ENCODE data around the gene SLC37A2.

SLC37A2 gene

DNA sequence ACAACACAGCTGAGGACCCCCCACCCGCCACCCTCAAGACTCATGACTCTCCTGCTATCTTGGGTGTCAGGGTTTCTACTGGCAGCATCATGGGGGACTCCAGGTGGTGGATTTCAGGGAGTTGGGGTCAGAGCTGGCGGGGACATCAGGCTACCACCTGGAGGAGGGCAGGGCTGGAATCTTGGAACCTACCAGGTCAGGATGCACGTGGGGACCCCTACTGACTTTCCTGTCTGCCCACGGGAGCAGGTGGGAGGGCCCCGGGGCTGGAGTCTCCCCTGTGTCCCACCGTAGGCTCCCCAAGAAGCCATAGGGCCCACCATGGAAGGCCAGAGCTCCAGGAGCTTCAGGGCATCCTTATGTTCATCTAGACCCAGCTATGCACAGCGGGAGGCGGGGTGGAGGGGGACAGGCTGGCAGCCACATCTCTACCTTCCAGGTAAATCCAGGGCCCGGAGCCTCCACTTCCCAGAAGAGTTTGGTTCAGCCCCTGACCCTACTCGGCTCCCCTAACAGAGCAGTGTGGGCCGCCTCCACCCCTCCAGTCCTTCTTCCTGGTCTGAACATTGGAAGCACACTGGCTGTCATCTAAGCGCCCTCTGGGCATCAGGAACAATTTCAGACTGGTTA is 10.0 kb downstream of the SLC37A2 start:
- Histone ChIP-seq H3K27ac (peak overlapping the region; percentile 86 to 98 (median 95)), H3K27me3 (no peaks in the 10 kb centered on the region), H3K9ac (peak overlapping the region; percentile 63 to 83 (median 79); a peak in 21 of 22 replicates), H3K4me1 (peaks cover 62 to 98% (median 78%) of the 10 kb centered on the region in 10 experiments), H4K20me1 (no peaks in the 10 kb centered on the region), H3K9me3 (replicated peaks in 1 of 11) (no peaks in the 10 kb centered on the region), H3K4me2 (peak overlapping the region; percentile 76 to 95 (median 83)), H3K36me3 (peaks cover 0 to 40% (median 0%) of the 10 kb centered on the region in 11 experiments; a peak in 6 of 22 replicates), H3K4me3 (peak overlapping the region in 1 of 10 experiments; percentile 16; a peak in 1 of 20 replicates)
- TF ChIP-seq Cebpa-rat (IDR thresholded peaks at IDR 0.05), result no peak

DNA sequence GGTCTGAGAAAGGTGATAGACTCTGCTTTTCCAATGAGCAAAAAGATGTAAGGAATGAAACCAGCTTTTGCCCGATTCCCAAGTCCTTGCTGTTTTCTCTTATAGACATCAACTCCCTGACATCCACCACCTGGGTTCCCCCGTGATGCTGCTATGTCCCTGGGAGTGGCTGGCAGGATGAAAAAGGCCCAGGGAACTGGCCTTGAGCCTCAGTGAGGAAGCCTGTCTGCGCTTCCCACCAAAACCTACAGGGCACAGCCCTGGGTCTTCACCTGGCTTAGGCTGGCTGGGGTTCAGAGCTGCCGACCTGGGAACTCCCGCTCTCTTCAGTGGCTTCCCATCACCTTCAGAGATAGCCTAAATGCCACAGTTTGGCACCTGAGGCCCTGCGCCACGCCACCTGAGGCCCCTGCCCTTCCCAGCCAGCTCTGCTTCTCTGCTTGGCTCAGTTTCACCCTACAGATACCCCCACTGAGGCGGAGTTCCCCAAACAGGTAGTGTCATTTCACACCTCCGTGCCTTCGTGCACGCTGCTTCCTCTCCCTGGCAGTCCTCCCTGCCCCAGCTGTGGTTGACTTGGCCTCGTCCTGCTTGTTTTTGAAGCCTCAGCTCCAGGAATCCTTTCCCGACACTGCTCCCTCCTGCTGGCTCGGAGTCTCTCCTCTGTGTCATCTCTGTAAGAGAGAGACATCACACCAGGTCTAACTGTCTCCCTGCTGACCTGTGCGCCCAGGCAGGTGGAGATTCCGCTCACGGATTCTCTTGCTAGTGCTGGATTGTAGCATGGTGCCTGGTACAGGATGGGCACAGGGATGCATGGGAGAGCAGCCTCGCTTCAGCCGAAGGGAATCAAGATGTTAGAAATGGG is 10.7 kb downstream of the SLC37A2 start:
- no peak overlapping the region for H3K4me3 ChIP-seq
- H3K4me1 ChIP-seq, result peaks cover 69 to 98% (median 79%) of the 10 kb centered on the region in 10 experiments
- peak overlapping the region in 10 of 11 experiments; percentile 89 to 98 (median 95); a peak in 20 of 22 replicates for H3K27ac ChIP-seq
- peak overlapping the region; percentile 76 to 95 (median 83) for H3K4me2 ChIP-seq
- H3K27me3 ChIP-seq, result no peaks in the 10 kb centered on the region
- TF ChIP-seq Cebpa-rat (IDR thresholded peaks at IDR 0.05), result no peak
- H3K9me3 ChIP-seq (replicated peaks in 1 of 11), result no peaks in the 10 kb centered on the region
- H3K9ac ChIP-seq, result peak overlapping the region in 4 of 11 experiments; percentile 23 to 83 (median 53); a peak in 4 of 22 replicates
- H4K20me1 ChIP-seq, result no peaks in the 10 kb centered on the region
- H3K36me3 ChIP-seq, result peaks cover 0 to 48% (median 0%) of the 10 kb centered on the region in 11 experiments; a peak in 6 of 22 replicates

DNA sequence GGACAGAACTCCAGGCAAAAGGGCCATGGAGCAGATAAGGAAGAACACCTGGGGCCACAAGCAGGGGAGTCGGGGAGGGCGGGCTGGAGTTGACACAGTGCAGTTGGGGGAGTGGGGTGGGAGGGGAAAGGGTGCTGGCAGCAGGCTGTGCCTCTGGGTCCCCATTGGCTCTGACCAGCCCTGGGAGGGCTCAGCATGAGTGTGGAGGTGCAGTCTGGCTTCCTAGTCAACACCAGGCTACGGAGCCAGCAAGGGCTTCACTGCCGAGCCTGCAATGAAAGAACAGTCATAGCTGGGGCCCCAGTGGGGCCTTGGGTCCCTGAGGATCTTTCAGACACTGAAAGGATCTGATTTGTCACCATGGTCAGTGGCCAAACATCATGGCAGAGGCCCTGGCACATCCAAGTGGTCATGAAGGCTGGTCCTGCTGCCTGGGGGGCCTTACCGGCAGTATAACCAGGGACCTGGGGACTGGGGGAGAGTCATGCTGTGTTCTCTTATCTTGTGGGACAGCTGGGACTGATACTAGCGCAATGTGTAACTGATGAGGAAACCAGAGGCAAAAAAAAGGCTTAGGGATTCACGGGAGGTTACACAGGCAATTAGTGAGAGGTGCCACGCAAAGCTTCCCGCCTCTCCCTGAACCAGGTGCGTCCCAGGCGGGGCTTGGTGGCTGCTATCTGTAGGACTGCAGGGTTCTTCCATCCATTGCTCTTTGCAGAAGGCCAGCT is 11.6 kb downstream of the SLC37A2 start:
- Histone ChIP-seq H3K4me2 (peak overlapping the region; percentile 76 to 95 (median 83)), H3K27ac (peak overlapping the region in 7 of 11 experiments; percentile 15 to 98 (median 93); a peak in 7 of 22 replicates), H3K9ac (0 out of 22 replicates have a peak overlapping the region, but pooled peaks of 1 of the 11 experiments have one; percentile 18), H3K36me3 (peaks cover 0 to 56% (median 0%) of the 10 kb centered on the region in 11 experiments; a peak in 6 of 22 replicates), H3K4me3 (no peak overlapping the region), H3K27me3 (no peaks in the 10 kb centered on the region), H3K9me3 (replicated peaks in 1 of 11) (no peaks in the 10 kb centered on the region), H4K20me1 (no peaks in the 10 kb centered on the region), H3K4me1 (peaks cover 68 to 98% (median 78%) of the 10 kb centered on the region in 10 experiments)
- no peak for TF ChIP-seq Cebpa-rat (IDR thresholded peaks at IDR 0.05)

DNA sequence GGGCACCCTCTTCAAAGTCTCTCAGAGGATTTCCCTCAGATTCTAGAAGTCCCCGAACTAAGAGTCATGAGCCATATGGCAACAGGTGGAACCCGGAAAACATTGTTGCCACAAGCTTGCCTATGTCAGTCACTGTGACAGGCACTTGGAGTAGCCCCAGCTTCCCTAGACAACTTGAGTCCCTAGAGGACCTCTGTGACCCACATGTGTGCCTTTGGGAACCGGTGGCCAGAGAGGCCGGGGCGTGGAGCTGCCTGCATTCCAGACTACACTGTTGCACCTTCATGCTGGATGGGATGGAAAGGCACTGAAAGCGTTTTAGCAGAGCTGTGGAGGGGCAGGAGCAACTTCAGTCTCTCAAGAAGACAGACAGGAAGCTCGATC is 12.1 kb downstream of the SLC37A2 start:
- Histone ChIP-seq H3K4me3 (no peak overlapping the region), H3K4me1 (peaks cover 63 to 93% (median 75%) of the 10 kb centered on the region in 10 experiments), H3K27ac (peak overlapping the region in 5 of 11 experiments; percentile 15 to 47 (median 26); a peak in 6 of 22 replicates), H3K9me3 (replicated peaks in 1 of 11) (no peaks in the 10 kb centered on the region), H4K20me1 (no peaks in the 10 kb centered on the region), H3K36me3 (peaks cover 0 to 62% (median 0%) of the 10 kb centered on the region in 11 experiments; a peak in 6 of 22 replicates), H3K27me3 (no peaks in the 10 kb centered on the region), H3K4me2 (peak overlapping the region; percentile 35 to 94 (median 78)), H3K9ac (no peak overlapping the region; a peak in 1 of 22 replicates)
- TF ChIP-seq Cebpa-rat (IDR thresholded peaks at IDR 0.05), result no peak

DNA sequence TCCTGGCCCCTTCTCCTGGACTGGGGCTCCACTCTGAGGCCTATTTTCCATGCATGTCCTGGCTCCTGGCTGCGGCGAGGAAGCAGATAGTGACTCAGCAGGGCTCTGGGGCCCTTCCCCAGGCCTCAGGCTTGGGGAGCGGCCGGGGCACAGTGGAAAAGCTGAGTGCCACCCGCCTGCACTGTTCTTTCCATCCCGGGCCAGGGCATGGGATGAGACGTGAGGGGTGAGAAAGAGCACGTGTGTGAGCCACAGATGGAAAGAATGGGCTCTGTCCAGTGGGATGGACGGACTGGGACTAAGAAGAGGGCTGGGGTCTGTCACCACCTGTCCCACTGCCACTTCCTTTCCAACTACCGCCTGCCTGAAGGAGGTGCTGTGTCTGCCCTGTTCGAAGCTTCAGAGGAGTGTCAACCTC is 12.8 kb downstream of the SLC37A2 start:
- no peak for TF ChIP-seq Cebpa-rat (IDR thresholded peaks at IDR 0.05)
- peak overlapping the region in 7 of 11 experiments; percentile 35 to 94 (median 68); a peak in 11 of 22 replicates for H3K4me2 ChIP-seq

DNA sequence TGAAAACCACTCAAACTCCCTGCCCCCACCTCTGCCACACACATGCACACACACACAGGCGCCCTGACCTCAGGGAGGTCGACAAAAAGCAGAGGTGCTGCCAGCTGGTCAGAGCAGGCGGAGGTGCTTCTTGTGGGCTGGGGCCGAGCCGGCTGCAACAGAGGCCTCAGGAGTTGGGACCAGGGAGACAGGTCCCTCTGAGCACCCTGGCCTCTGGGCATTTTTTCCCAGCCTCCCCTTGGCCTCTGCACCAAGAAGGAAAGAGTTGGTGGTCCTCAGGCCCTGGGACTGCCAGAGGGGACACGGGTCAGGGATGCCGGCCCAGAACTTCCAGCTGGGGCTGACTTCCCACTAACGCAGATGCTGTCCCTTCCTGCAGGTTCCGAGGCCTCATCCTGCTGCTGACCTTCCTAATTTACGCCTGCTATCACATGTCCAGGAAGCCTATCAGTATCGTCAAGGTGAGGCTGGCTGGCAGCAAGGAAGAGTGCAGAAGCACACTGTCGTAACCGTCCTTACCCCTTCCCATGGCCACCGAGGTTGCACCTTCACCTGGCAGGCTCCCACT is 13.4 kb downstream of the SLC37A2 start:
- no peak for TF ChIP-seq Cebpa-rat (IDR thresholded peaks at IDR 0.05)
- H3K9ac ChIP-seq, result no peak overlapping the region
- peaks cover 50 to 82% (median 63%) of the 10 kb centered on the region in 10 experiments for H3K4me1 ChIP-seq
- H3K9me3 ChIP-seq (replicated peaks in 1 of 11), result no peaks in the 10 kb centered on the region
- H3K4me2 ChIP-seq, result peak overlapping the region in 5 of 11 experiments; percentile 59 to 82 (median 68); a peak in 6 of 22 replicates
- H3K27me3 ChIP-seq, result no peaks in the 10 kb centered on the region
- peaks cover 0 to 74% (median 0%) of the 10 kb centered on the region in 11 experiments; a peak in 7 of 22 replicates for H3K36me3 ChIP-seq
- 0 out of 22 replicates have a peak, but pooled peaks cover 0 to 1% (median 0%) of the 10 kb centered on the region in 11 experiments for H4K20me1 ChIP-seq
- H3K4me3 ChIP-seq, result no peak overlapping the region
- peak overlapping the region in 2 of 11 experiments; percentile 32 to 47; a peak in 1 of 22 replicates for H3K27ac ChIP-seq

More for the DNA sequence above, 12.8 kb downstream of the SLC37A2 start:
- Histone ChIP-seq H4K20me1 (no peaks in the 10 kb centered on the region), H3K9ac (no peak overlapping the region; a peak in 1 of 22 replicates), H3K4me3 (no peak overlapping the region), H3K4me1 (peaks cover 56 to 86% (median 68%) of the 10 kb centered on the region in 10 experiments), H3K27me3 (no peaks in the 10 kb centered on the region), H3K9me3 (replicated peaks in 1 of 11) (no peaks in the 10 kb centered on the region), H3K36me3 (peaks cover 0 to 68% (median 0%) of the 10 kb centered on the region in 11 experiments; a peak in 7 of 22 replicates), H3K27ac (peak overlapping the region in 5 of 11 experiments; percentile 15 to 47 (median 26); a peak in 3 of 22 replicates)

DNA sequence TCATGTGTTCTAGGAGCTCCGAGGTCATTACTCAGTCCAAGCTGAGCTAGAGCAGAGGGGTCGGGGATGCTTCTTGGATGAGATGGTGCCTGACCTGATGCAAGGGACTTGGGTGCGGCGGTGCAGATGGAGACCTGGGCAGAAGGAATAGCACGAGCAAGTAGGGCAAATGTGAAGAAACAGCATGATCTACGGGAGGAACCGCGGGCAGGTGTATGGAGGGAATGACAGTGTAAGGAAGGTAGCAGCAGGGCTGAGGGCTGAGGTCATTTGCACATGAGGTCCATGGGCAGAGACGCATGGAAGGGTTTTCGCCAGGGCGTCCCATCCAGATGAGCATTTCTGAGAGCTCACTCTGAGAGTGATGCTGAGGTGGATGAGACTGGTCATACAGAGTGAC is 14.9 kb downstream of the SLC37A2 start:
- Histone ChIP-seq H4K20me1 (0 out of 22 replicates have a peak, but pooled peaks cover 0 to 3% (median 0%) of the 10 kb centered on the region in 11 experiments), H3K4me2 (peak overlapping the region; percentile 3 to 49 (median 33); a peak in 18 of 22 replicates), H3K4me3 (no peak overlapping the region), H3K36me3 (peaks cover 0 to 87% (median 0%) of the 10 kb centered on the region in 11 experiments; a peak in 7 of 22 replicates), H3K4me1 (peaks cover 35 to 80% (median 47%) of the 10 kb centered on the region in 10 experiments), H3K9ac (no peak overlapping the region), H3K27ac (no peak overlapping the region), H3K9me3 (replicated peaks in 1 of 11) (no peaks in the 10 kb centered on the region), H3K27me3 (no peaks in the 10 kb centered on the region)
- TF ChIP-seq Cebpa-rat (IDR thresholded peaks at IDR 0.05), result no peak

Data from BLaER1 treated with 17β-estradiol and CSF1 and Interleukin-3, amounts not matched to agents 10 nM and 100 nM (cell line).